Measurements from ENCODE around the gene PCNX1.

DNA sequence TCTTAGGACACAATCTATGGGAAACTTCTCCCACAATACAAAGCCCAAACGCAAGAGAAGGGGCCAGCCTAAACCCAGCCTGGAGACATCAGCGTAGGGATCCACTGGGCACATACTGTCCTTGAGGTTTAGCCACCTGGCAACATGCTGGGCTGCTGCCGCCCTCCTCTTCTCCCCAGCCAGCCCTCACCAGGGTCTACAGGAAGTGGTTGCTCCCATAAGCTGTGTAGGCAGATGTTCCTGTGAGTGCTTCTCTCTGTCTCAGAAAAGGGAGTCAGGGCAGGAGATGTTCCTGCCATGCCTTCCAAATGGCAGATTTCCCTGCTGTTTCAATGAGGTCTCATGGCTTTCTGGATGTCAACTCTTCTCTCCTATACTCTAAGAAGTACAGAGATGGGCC, 241.4 kb downstream of the PCNX1 start:
- TF ChIP-seq, protein P1, sequence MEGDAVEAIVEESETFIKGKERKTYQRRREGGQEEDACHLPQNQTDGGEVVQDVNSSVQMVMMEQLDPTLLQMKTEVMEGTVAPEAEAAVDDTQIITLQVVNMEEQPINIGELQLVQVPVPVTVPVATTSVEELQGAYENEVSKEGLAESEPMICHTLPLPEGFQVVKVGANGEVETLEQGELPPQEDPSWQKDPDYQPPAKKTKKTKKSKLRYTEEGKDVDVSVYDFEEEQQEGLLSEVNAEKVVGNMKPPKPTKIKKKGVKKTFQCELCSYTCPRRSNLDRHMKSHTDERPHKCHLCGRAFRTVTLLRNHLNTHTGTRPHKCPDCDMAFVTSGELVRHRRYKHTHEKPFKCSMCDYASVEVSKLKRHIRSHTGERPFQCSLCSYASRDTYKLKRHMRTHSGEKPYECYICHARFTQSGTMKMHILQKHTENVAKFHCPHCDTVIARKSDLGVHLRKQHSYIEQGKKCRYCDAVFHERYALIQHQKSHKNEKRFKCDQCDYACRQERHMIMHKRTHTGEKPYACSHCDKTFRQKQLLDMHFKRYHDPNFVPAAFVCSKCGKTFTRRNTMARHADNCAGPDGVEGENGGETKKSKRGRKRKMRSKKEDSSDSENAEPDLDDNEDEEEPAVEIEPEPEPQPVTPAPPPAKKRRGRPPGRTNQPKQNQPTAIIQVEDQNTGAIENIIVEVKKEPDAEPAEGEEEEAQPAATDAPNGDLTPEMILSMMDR (IDR thresholded peaks at IDR 0.05) = no peak
- TF ChIP-seq POLR2AphosphoS5 (IDR thresholded peaks at IDR 0.05) (no peak), POLR2A (IDR thresholded peaks at IDR 0.05) (no peak)
